Epithelial cell of prostate (primary cell): ENCODE data around the gene FAM83D.
A peak's percentile ranks its signal among the peaks of the same experiment; 100 is the strongest.
"Not testable (repeated sequence)": the region's sequence is repeated elsewhere in the genome, so short reads cannot be mapped to it uniquely, and the experiment has no call there.

Experiments
- DNase-seq: peaks from one replicate; pipeline ENCODE4 v3.0.0-alpha.2; 2011; ENCODE audit warnings: low read depth, low spot score
- H3K27ac ChIP-seq: fragments of 450-650 bp; 2 replicates; pipeline ENCODE4 v1.5.1; 2017; ENCODE audit warnings: mild to moderate bottlenecking

Gene FAM83D

DNA sequence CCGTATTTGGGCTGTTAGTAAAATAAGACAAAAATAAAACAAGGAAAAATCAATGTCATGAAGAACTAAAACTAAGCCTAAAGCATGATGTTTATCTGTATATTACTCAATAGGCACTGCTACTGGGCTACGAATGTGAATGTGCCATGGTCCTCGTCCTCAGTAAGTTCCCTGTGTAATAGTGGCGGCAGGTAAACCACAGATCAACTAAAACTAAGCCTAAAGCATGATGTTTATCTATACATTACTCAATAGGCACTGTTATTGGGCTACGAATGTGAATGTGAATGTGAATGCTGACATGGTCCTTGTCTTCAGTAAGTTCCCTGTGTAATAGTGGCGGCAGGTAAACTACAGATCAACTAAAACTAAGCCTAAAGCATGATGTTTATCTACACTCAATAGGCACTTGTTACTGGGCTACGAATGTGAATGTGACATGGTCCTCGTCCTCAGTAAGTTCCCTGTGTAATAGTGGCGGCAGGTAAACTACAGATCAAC, 34.0 kb downstream of the FAM83D start:
- not testable (repeated sequence) for H3K27ac ChIP-seq, DNase-seq

DNA sequence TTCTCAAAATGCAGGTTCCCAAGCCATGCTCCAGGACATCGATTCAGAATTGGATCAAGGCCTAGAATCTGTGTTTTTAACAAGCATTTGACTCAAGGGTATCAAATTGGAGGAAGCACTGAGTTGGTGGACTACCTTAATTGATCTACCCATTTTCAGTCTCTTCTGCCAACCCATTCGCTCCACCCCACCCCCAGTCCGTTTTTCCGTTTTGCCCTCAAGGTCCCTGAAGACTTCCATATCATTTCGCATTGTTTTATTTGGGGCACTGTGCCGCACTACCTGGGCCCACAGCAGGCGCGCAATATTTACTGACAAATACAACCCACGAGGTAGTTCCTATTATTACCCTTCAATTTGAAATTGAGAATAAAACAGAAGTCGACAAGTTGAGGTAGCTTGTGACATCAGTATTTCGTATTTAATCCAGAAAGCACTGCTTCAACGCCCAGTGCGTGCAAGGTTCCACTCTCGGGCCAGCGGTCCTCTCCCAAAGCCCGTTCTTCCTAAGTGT, 35.4 kb downstream of the FAM83D start:
- peak overlapping the region; percentile 79 for H3K27ac ChIP-seq
- no peak for DNase-seq

GRCh38 chr20:38962044-38962927, 36.1 kb downstream of the FAM83D start, which contains the start of gene DHX35:
Gene DHX35, plus strand, starts transcription at chr20:38962344. Its CDS starts 24 bp downstream, at chr20:38962368.
- peak within 1 kb of the TSS; percentile 79 for H3K27ac ChIP-seq
- peak; percentile 80 for DNase-seq

DNA sequence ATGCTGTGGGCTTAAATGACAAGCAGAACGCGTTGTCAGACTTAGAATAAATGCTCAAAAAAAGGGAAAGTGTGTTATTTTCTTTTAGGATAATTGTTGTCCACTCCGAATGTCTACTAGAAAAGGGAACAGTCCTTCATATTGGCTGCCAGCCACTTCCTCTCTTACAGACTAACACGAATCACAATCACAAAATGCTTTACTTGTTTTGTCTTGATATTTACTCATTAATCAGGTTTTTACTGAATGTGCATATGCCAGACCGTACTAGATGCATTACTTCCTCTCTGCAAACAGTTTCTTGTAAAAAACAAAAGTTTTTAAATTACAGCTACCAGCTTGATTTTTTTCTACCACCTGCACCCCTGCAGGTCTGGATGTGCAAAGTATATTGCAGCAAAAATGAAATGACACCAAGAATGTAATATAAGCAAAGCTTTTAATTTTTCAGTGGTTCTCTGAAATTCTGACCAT, 36.7 kb downstream of the FAM83D start:
- peak overlapping the region; percentile 79 for H3K27ac ChIP-seq
- no peak for DNase-seq

DNA sequence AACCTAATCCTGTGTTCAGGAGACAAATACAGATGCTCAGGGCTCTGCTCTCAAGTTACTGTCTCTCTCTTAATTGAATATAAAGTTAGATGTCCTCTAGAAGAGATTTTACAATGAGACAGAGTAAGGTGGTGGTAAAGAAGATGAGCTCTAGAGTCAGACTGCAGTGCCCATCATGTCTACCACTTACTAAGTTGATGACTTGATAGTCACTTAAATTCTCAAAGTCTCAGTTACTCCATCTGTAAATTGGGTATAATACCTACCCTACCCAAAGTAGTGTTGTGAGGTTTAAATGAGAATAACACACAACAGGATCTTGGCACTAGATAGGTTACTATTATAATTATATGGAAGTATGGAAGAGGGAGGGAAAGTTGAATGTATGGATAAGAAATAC, 37.5 kb downstream of the FAM83D start:
- DNase-seq, result no peak
- no peak overlapping the region for H3K27ac ChIP-seq

DNA sequence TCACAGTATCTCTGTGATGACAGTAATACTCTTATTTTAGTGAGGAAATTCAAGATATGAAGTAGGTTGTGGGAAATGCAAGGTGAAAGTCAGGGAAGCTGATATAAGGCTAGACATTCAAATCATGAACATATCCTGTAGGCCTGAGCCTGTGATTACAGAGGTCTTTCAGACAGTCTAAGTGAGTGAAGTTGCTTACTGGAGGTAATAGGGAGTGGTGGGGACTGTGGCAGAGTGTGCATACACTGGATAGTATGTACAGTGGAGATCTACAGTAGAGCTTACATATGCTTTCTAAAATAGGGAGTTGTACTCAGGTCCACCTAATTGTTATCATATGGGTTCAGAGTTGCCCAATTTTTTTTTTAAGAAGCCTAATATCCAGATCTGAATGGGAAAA, 39.0 kb downstream of the FAM83D start:
- no peak overlapping the region for H3K27ac ChIP-seq
- DNase-seq, result no peak

- H3K27ac ChIP-seq, result no peak overlapping the region
- DNase-seq, result no peak
These were observed 41.9 kb downstream of the FAM83D start for GRCh38 chr20:38968090-38968489.

DNA sequence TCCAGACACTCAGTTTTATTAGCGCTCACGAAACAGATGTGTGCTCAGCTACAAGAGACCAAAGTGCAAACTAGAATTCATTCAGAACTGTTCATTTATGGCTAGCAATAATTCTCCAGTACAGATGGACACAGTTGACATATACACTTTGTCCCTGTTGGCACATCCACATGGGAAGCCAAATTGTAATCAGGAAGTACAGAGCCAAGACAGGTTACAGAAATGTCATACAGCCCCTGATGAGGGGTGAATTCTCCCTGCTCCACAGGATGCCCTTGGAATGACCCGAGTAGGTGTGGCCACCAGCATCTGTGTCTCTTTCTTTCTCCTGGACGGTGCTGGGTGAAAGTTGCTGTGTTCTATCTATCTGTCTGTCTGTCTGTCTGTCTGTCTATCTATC, 43.5 kb downstream of the FAM83D start:
- DNase-seq, result no peak
- peak overlapping the region; percentile 82 for H3K27ac ChIP-seq

- DNase-seq, result peak; percentile 55
- peak overlapping the region; percentile 82 for H3K27ac ChIP-seq
These were observed 44.1 kb downstream of the FAM83D start for GRCh38 chr20:38970302-38970701.

DNA sequence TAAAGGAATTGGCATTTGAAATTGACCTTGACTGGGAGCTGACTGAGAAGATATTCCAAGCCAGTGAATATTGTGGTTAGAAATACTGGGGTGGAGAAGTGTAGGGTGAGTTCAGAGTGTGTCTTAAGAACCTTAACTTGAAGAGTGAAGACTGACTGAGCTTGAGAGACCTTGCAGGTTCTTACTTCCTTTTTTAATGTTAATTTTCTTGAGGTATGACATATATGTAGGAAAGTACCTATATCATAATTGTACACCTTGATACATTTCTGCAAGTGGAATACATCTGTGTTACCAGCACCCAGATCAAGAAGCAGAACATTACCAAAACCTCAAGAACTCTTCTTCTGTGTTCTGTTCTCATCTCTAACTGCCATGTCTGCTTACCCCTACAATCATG, 46.9 kb downstream of the FAM83D start:
- no peak for DNase-seq
- H3K27ac ChIP-seq, result peak overlapping the region; percentile 82

DNA sequence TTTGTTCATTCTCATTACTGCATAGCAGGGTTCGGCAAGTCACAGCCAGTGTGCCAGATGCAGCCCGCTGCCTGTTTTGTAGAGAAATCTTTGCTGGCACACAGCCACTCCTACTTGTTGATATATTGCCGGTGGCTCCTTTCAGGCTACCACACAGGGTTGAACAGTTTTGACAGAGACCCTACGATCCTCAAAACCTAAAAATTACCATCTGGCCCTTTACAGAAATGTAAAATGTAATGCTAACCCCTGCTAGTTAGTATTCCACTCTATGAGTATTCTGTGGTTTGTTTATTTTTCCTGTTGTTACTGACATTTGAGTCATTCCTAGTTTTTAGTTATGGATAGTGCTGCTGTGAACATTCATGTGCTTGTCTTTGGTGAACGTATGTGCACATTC, 47.4 kb downstream of the FAM83D start:
- no peak for DNase-seq
- H3K27ac ChIP-seq, result peak overlapping the region; percentile 82

- H3K27ac ChIP-seq, result no peak overlapping the region
- DNase-seq, result no peak
These were observed 49.4 kb downstream of the FAM83D start for GRCh38 chr20:38975539-38976120.

DNA sequence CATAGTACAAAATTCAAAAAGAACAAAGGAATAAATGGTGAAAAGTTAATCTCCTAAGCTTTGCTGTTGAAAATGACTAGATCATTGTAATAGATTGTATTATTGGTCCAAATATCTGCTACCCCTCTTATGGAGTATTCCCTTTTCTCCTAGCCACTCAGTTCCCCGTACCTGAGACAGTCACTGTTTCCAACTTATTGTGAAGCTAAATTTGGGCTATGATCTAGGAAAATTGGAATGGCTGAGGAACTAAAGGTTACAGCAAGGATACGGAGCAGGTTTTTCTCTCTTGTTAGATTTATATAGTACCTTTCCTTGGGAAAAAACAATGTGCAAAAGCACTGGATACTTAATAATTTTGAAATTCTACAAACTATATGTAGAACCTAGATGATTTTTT, 53.2 kb downstream of the FAM83D start:
- no peak for DNase-seq
- H3K27ac ChIP-seq, result no peak overlapping the region

GRCh38 chr20:38979842-38980241, 53.6 kb downstream of the FAM83D start:
- no peak overlapping the region for H3K27ac ChIP-seq
- DNase-seq, result no peak

DNA sequence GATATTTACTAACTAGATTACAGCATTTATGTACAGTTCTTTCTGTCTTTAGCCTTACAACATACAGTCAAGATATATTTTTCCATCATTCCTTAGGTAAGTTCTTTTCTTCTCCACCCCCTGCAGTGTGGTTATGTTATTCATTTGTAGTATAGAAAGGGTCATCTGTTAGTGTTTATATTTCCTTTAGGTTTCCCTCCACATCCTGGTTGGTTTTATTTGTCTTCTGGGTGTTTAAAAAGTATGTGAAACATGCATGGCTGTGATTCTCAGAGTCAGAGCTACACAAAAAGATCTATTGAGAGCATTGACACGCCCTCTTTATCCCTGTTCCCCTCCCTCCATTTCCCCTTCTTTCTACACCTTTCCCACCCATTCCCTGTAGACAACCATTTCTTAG, 56.1 kb downstream of the FAM83D start:
- H3K27ac ChIP-seq, result peak overlapping the region; percentile 18
- DNase-seq, result no peak

DNA sequence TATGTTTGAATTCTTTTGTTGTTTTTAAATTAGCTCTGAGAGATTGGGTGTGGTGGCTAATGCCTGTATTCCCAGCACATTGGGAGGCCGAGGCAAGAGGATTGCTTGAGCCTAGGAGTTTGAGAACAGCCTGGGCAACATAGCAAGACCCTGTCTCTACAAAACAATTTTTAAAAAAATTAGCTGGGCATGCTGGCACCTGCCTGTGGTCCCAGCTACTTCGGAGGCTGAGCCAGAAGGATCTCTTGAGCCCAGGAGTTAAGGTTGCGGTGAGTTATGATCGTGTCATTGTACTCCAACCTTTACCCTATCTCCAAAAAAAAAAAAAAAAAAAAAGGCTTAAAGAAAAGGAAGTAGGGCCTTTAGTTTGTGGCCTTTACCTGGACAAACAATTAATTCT, 58.8 kb downstream of the FAM83D start:
- H3K27ac ChIP-seq, result peak overlapping the region; percentile 27
- no peak for DNase-seq

DNA sequence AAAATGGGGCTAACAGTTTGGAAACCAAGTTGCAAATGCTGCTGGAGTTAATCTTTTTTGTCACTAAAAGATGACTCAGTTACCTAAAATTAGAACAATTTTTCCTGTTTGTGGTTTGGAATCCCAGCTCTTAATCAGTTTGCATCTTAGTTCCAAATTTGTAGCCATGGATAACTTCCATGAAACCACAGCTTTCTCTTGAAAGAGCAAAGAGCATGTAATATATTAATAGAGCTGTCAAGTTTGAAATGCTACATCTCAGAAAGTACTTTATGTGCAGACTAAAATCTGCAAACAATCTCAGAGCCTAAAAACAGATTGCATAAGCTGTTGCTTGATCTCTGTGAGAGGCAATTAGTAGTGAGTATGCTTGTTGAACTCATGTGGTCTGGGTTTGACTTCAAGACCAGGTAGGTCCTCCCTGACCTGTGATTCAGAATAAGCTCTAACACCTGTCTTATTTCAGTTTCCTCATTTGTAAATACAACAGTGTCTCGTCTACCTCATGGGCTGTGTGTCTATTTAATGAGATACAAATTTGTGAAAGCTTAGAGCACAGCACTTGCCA, 59.5 kb downstream of the FAM83D start:
- DNase-seq, result no peak
- peak overlapping the region; percentile 27 for H3K27ac ChIP-seq

DNA sequence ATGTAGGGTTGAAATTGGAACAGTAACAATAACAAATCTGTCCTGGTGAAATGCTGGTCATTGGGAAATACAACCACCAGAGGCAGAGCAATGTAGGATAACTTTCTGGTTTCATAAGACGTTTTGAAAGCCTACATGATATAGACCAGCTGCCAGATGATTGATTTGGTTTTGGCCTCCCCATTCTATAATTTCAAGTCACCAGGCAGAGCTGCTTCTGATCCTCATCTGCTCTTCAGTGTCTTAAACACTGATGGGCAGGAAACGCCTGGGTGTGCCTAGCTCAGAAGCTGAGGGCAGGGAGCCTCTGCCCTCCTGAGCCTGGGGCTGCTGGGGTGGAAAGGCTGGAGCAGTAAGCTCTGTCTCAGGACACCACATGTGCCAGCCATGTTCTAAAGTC, 60.4 kb downstream of the FAM83D start:
- DNase-seq, result no peak
- no peak overlapping the region for H3K27ac ChIP-seq

DNA sequence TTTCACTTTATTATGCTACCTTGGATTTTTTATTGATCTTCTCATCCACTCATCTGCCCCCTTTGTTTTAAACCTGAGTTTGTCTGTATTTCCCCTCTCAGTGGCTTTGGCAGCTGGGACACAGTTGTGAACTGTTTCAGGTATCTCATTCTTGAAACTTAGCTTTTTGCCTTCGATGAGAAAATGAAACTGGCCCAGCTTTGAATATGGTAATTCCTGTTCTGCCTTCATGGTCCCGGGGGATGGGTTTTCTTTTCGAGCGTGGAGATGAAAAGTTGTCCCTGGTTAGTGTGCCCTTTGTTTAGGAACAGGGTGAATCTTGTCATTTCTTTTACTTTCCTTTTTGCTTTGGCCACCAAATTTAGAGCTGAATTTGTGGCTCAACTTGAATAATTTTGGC, 61.6 kb downstream of the FAM83D start:
- no peak overlapping the region for H3K27ac ChIP-seq
- no peak for DNase-seq

- no peak overlapping the region for H3K27ac ChIP-seq
- DNase-seq, result no peak
These were observed 64.5 kb downstream of the FAM83D start for GRCh38 chr20:38990728-38991127.
